ENCODE results near the gene GRPR. TPM values are rescaled to one million over a fixed set of nuclear protein-coding genes. Genes with fewer than 3 reads are reported as not detected.
"Not testable (repeated sequence)": the region's sequence is repeated elsewhere in the genome, so short reads cannot be mapped to it uniquely, and the experiment has no call there.

GRPR gene
- total RNA-seq, 2 donors from 2014 or later: 0.14 to 0.15 TPM

DNA sequence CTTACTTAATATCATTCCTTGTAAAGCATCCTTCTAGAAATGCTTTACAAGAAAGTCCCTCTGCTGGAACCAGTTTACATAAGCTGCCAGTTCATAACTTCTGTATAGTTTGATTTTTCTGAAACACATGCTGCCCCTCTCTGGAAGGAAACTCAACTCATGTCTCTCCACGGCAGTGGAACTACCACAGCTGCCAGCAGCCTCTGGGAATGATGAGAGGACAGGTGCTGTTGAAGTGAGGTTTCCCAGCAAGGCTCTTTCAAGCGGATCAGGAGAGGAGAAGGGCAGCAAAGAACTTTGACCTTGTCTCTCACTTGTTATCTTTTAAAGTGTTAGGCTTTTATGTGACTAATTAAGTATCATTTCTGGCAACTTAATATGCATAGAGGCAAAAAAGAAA, 7.3 kb downstream of the GRPR start:
- intact Hi-C loops (cut with DNase I, micrococcal nuclease): no loop called here
- ATAC-seq: no peak
- DNase-seq: no peak

DNA sequence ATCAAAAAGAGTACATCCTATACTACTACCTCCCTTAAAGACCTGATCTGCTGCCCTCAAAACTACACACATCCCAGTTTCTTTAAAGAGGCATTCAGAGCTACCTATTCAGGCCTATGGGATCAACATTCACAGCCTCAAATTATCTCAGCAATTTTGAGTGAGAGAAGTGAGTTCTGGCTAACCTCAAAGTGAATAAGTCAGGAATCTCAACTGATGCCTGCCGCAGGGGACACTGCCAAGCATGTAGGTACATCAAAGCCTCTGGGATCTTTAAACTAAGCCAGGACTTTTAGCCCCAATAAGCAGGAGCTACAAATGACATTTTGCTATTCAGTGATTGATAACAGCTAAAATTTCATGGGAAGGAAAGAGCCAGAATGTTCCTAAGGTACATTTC, 11.6 kb downstream of the GRPR start:
- intact Hi-C loops (cut with DNase I, micrococcal nuclease): no loop called here
- ATAC-seq (no peak), DNase-seq (no peak)

DNA sequence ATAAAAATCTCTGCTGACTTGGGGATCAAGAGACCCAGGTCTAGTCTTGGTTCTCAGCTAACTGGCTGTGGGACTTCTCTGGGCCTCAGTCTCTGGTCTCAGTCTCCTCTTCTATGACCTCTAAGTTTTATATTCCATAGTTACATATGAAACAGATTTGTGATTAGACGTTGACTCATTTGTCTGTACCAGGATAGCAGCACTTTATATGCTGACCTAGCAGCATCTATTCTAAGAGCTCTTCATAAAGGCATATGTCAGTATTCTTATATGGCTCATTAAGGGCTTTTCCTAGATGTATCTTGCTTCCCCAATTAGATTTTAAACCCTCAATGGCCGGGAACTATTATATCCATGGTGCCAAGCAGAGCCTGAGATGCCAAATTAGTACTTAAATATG, 12.7 kb downstream of the GRPR start:
- ATAC-seq: no peak
- no peak for DNase-seq
- intact Hi-C loops (cut with DNase I, micrococcal nuclease): no loop called here

DNA sequence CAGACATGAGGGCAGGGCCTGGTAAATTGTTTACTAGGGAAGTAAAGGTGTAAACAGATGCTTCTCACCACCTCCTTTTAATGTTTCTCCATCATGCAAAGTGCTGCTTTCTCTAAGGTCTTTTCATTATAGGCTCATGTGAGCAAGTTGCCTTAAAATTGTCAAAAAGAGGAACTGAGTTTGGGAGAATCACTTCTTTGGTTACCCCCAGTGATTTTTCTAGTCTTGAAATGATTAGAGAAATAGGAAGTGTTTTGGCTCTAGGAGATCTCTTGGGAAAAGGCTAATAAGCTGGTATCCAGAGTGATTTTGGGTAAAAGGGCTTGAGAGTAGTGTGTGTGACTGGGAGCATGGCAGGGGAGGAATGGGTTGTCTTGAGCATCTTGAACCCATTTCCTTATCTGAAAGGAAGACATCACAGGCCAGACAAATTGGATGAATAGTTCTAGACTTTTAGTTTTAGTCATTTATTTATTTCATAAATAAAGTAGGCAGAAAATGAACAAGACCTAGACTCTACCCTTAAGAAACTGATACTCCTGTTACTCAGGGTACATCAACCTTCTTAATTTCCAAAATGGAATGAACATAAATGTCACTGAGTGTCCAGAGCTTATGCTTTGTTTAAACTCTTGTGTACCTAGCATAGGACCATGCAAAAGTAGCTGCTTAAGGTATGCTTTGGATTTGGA, 14.2 kb downstream of the GRPR start:
- intact Hi-C loops (cut with DNase I, micrococcal nuclease): no loop called here
- ATAC-seq (no peak), DNase-seq (no peak)

DNA sequence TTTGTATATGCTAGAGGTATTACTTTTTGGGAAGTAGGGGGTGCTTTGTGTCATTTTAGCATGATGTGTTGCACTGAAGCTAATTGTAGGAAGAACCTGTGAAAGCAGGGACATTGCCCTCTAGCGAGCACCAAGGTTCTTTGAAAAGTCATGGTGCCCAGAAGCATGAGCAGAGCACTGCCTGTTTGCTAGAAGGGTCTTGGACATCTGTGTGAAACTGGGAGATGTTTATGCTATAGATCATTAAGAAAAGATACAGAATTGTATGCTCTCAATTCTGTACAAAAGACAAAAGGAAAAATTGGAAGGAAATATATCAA, 14.7 kb downstream of the GRPR start:
- DNase-seq: no peak
- intact Hi-C loops (cut with DNase I, micrococcal nuclease): no loop called here
- no peak for ATAC-seq

DNA sequence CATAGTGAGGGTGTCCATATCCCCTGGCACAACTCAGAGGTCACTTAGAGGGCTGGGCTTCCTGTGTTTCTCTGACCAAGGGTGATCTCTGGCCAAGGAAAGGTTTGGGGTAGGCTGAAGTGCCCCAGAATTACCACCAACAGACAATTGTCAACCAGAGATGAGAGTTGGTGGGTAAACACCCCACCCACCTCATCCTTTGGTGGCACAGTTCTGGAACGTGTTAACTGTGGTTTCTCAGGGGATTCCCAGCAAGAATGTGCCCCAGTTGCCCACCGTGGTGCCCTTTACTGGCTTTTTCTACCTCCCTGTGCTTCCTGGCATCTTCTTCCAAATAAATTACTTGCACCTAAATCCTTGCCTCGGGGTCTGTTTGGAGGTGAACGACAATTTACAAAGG, 17.1 kb downstream of the GRPR start:
- ATAC-seq (no peak), DNase-seq (no peak)
- intact Hi-C loops (cut with DNase I, micrococcal nuclease): no loop called here

DNA sequence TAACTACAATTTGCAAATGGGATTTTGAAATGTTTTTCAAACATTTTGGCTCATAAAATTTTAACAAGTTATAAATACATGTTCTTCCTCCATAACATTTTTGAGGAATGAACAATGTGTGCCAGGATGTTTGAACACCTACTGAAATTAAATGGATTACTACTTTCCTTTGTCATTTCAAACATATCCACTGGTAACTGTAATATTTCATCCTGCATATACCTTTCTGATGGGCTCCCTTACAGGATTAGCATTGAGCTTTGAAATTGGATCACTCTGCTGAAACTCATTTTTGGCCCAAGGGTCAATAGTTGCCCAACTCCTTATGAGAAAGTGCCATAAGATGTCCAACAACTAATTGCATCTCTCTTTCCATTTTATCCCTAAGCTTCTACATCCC, 17.6 kb downstream of the GRPR start:
- DNase-seq: no peak
- intact Hi-C loops (cut with DNase I, micrococcal nuclease): no loop called here
- no peak for ATAC-seq

DNA sequence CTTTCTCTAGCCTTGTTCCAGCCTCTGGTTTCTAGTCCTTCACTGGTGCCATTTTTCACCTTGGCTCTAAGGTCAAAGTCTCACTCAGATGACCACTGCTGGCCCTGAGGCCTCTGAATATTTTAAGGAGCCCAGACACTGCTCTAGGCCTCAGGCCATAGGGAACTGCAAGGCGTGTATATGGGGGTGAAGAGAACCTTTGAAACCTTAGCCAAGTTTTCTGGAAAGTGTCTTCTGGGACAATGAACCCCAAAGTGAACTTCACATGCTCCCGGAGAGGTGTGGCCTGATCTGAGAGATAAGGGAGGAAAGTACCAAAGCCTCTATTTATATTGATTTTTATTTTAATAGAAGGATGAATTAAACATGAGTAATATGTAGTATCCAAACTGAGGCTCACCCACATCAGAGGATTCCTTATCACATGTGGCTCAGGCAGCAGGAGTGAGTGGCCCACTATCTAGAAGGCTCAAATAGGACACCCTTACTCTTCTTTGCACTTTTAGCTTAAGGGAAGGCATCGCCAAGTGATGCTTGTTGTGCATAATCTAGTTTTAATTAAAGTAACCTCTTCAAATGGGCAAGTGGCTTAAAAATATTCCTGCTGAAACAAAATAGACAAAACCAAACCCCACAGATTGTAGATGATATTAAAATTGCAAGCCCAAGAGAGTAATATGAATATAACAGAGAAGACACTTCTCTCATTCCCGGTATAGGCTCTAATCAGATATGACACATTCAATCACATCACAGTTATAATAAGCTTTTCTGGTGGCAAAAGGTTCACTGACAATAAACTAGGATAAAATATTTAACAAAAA, 18.3 kb downstream of the GRPR start:
- ATAC-seq: no peak
- no peak for DNase-seq
- intact Hi-C loops (cut with DNase I, micrococcal nuclease): no loop called here

DNA sequence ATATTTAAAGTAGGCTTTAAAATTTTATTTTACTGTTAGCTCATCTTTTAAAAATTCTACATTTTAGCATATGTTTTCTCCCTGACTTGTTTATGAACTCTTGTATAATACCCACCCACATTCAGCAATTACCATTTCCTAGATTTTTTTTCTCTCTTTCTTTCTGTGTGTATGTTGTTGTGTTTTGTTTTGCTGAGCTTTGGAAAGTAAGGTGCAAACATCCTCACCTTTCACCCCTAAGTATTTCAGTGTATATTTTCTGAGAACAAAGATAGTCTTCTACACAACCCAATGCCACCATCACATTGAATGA, 18.8 kb downstream of the GRPR start:
- intact Hi-C loops (cut with DNase I, micrococcal nuclease): no loop called here
- ATAC-seq (no peak), DNase-seq (no peak)

DNA sequence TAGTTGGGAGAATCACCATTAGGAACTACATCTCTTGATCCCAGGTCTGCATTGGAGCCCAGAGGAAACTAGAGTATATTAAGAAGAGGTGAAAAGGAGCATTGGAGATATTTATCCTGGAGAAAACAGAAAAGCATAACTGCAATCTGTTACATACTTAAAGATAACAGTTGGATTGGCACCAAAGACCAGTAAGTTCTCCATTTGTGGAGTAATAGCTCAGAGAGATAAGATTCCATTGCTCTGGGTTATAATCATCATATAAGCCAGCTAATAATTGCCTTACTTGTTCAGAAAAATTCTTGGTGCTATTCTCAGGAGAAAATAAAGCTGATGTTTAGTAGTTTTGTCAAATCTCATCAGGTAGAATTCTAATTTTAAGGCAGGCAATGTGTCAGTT, 20.6 kb downstream of the GRPR start:
- ATAC-seq: no peak
- intact Hi-C loops (cut with DNase I, micrococcal nuclease): no loop called here
- DNase-seq: no peak

DNA sequence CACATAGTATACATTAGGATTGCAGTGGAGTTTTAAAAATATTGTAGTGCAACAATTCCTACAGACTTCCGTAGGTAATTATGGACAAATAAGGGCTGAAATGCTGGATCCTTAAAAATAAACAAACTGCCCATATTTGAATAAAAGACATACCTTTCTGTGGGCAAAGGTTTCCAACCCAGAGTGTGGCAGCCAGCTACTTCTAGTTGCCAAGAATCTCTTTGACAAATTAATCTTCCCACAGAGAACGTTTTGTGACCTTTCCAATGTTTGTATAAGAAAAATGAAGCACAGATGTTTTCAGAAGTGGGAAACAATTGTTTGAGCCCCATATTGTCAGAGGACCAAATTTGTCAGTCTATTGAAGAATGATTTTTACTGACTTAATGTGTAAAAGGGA, 21.1 kb downstream of the GRPR start:
- intact Hi-C loops (cut with DNase I, micrococcal nuclease): no loop called here
- DNase-seq: no peak
- ATAC-seq: no peak

DNA sequence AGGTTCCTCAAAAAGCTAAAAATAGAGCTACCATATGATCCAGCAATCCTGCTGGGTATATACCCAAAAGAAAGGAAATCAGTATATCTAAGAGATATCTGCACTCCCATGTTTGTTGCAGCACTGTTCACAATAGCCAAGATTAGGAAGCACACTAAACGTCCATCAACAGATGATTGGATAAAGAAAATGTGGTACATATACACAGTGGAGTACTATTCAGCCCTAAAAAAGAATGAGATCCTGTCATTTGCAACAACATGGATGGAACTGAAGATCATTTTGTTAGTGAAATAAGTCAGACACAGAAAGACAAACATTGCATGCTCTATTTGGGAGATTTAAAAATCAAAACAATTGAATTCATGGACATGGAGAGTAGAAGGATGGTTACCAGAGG, 21.7 kb downstream of the GRPR start:
- DNase-seq; ATAC-seq; intact Hi-C loops (cut with DNase I, micrococcal nuclease): not testable (repeated sequence)

DNA sequence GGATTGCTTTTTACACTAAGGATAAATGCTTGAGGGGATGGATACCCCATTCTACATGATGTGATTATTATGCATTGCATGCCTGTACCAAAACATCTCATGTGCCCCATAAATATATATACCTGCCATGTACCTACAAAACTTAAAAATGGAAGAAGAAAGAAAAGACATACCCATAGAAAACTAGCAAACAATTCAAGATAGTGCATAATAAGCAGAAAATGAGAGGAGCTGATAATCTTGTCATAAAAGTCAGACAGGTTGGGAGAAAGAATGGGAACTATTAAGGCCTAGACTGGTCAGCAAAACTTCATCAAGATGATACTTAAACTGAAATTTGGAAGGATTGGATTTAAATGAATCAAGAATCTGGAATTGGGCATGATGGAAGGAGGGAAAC, 22.3 kb downstream of the GRPR start:
- intact Hi-C loops (cut with DNase I, micrococcal nuclease): no loop called here
- DNase-seq (no peak), ATAC-seq (no peak)

DNA sequence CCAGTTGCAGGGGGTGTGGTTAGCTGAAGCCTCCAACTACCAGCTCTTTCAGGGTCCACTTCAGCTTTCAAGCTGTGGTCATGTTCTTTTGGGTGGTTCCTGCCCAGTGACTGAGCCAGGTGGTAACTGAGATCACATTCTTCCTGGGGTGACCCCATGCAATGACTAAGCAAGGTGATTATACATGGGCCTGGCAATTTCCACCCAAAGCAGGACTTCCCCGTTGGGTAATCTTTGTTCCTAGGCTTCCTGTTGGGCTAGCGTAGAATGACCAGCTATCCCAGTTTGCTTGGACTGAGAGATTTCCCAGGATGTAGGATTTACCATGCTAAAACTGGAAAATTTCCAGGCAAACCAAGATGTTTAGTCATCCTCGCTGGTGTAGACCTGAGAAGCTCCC, 25.5 kb downstream of the GRPR start:
- intact Hi-C loops (cut with DNase I, micrococcal nuclease): no loop called here
- DNase-seq (no peak), ATAC-seq (no peak)

DNA sequence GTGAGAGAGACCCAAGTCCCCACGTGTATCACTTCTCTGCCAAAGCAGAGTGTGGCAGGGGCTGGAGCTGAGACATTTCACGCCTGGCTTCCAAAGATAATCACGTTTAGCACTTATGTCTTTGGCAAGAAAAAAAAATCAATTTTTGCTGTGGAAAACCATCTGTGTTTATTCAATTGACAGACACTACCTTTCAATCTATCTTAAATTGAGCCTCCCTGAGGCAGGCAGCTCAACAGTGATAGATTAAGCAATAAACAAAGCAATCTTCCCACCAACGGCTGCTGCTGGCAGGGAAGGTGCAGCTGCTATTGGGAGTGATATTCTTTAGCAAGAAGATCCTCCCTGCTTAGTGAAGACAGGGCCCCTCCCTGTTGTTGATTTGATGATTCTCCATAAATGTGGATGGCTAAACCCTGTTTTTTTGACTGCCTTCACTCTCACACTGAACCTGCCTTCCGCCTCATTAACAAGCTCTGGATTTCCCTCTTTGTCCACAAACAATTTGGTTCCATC, 32.3 kb downstream of the GRPR start:
- no peak for ATAC-seq
- DNase-seq: no peak
- intact Hi-C loops (cut with DNase I, micrococcal nuclease): no loop called here

DNA sequence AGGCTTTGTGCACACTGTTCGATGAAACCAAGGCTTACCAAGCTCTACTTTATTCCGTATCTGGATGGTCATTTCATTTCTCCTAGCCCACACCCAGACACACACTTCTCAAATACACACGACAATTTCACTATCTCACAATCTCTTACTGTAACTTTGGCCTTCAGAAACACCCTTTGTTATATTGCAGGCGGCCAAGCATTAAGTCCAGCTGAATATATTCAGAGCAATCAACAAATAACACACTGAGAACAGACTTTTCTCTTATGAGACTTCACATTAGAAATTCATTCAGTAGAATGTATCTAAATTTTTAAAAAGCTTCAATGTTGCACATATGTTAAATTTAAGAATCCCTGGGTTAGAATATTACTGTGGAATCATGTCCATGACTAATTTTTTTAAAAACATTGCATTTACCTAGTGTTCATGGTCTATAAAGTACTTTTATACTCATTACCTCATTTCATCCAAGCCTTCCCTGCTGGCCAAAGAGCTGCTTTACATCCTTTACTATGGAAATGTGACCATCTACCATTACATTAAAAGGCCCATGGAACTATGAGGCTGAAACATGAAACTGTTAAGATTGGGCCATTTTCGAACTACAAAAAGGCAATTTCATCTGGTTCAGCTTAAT, 33.4 kb downstream of the GRPR start:
- DNase-seq: no peak
- no peak for ATAC-seq
- intact Hi-C loops (cut with DNase I, micrococcal nuclease): no loop called here

DNA sequence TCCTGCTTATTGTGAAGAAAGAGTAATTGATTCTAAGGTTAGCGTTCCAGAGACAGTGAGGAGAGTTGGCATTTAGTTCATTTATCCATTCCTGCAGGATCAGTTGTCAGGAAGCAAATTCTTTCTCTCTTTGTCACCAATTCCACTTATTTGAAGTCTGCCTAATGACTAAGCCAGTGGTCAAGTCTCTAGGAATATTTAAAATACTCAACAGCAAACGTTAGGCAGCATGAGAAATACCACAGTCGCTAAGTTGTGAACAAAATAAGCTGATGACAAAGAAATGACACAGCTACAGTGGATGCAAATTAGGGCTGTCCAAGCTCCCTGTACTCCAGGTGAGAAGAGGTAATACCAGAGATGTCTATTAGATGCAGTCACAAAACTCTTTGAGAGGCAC, 37.4 kb downstream of the GRPR start:
- intact Hi-C loops (cut with DNase I, micrococcal nuclease): no loop called here
- ATAC-seq: no peak
- no peak for DNase-seq

DNA sequence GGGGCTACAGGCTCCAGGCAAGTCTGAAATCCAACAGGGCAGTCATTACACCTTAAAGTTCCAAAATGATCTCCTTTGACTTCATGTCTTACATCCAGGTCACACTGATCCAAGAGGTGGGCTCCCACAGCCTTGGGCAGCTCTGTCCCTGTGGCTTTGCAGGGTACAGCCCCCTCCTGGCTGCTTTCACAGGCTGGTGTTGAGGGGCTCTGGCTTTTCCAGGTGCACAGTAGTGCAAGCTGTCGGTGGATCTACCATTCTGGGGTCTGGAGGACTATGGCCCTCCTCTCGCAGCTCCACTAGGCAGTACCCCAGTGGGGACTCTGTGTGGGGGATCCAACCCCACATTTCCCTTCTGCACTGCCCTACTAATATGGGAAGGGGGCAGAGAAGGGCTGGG, 37.8 kb downstream of the GRPR start:
- DNase-seq; intact Hi-C loops (cut with DNase I, micrococcal nuclease); ATAC-seq: not testable (repeated sequence)

DNA sequence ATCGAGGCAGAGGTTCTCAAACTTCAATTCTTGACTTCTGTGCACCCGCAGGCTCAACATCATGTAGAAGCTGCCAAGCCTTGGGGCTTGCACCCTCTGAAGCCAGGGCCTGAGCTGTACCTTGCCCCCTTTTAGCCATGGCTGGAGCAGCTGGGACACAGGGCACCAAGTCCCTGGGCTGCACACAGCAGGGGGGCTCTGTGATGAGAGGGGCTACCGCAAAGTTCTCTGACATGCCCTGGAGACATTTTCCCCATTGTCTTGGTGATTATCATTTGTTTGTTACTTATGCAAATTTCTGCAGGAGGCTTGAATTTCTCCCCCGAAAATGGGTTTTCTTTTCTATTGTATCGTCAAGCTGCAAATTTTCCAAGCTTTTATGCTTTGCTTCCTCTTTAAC, 39.0 kb downstream of the GRPR start:
- ATAC-seq: no peak
- no peak for DNase-seq
- intact Hi-C loops (cut with DNase I, micrococcal nuclease): no loop called here

DNA sequence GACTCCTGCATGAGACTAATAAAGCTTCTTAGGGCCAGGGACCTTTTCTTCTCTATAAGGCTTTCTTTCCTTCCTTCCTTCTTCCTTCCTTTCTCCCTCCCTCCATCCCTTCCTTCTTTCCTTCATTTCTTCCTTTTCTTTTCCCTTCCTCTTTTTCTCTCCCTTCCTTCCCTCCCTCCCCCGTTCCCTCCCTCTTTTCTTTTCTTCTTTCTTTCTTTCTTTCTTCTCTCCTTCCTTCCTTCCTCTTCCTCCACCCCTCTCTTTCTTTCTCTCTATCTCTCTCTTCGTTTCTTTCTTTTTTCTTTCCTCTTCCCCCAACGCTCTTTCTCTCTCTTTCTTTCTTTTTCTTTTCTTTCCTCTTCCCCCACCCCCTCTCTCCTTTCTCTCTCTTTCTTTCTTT, 41.4 kb downstream of the GRPR start:
- DNase-seq (no peak), ATAC-seq (no peak)
- intact Hi-C loops (cut with DNase I, micrococcal nuclease): no loop called here

Measured in left colon (tissue), 2 donors.